K562 (cell line): ENCODE measurements around the gene FRMD4B. TPM values are rescaled to one million over a fixed set of nuclear protein-coding genes. Genes with fewer than 3 reads are reported as not detected.

Experiments used
- ATAC-seq: fragments of 200-7000 bp; cut with Tn5 transposase; 3 replicates; pipeline ENCODE4 v1.9.1; 2020; ENCODE audit warnings: moderate library complexity
- BruUV-seq: library from RNA; stranded (reverse); fragments of 400-500 nt; replicated peaks from 2 replicates; lab custom pipeline; 2021; lab: Mats Ljungman, UMichigan
- CTCF ChIA-PET: fragments of 300-600 bp; formaldehyde crosslinking; extraction: SDS; loops from one replicate; lab custom pipeline; 2021; ENCODE audit warnings: low intra/inter-chr PET ratio; lab: Yijun Ruan, JAX
- POLR2A ChIA-PET: fragments of 300-600, 350-650 bp; sonication (Branson Sonifier 250); formaldehyde crosslinking; extraction: SDS; loops from one replicate; lab custom pipeline; 2021; ENCODE audit warnings: antibody characterized with exemption, inconsistent platforms; lab: Yijun Ruan, JAX
- DNase-seq, 4 experiments: peaks; one replicate each; pipeline versions ENCODE4 v3.0.0 to v3.0.0-alpha.2; 2011 to 2018; ENCODE audit warnings: low spot score in 3 of 4, mixed read lengths in 3 of 4; ENCODE audit errors: extremely low read depth in 1 of 4
- FAIRE-seq: peaks from 2 replicates; lab custom pipeline; 2011; peaks lifted over from hg19 to GRCh38; lab: Jason Lieb, UNC
- H2AFZ ChIP-seq: 2 replicates; pipeline ENCODE4 v1.6.0; 2011; ENCODE audit warnings: low read depth, low read length, control low read depth, inconsistent platforms
- H3K27ac ChIP-seq: fragments of 200-600 bp; 3 replicates; pipeline ENCODE4 v1.8.0; 2011; ENCODE audit warnings: low read depth, mild to moderate bottlenecking, control low read depth, inconsistent platforms, low read length, moderate library complexity, mixed read lengths; ENCODE audit errors: extremely low read depth
- H3K27me3 ChIP-seq, 2 experiments: fragments of 300-600 bp in 1 of 2; 2 replicates in 1 of 2; 3 replicates in 1 of 2; pipeline versions ENCODE4 v1.6.0 to v1.8.0; 2011; ENCODE audit warnings: inconsistent platforms in 2 of 2, low read length in 2 of 2, mild to moderate bottlenecking in 1 of 2, mixed read lengths in 1 of 2, moderate library complexity in 1 of 2; ENCODE audit not compliant: control insufficient read depth in 2 of 2, insufficient read depth in 2 of 2
- H3K36me3 ChIP-seq: fragments of 300-600 bp; 3 replicates; pipeline ENCODE4 v1.8.0; 2011; ENCODE audit warnings: mild to moderate bottlenecking, low read length, inconsistent platforms; ENCODE audit not compliant: control insufficient read depth, insufficient read depth
- H3K4me1 ChIP-seq, 2 experiments: fragments of 200-600 bp in 1 of 2; replicated peaks in 1 of 2; 2 replicates in 1 of 2; 3 replicates in 1 of 2; pipeline versions ENCODE4 v1.5.1 to v1.8.0; 2011; ENCODE audit warnings: inconsistent platforms in 2 of 2, low read length in 2 of 2, mild to moderate bottlenecking in 1 of 2, mixed read lengths in 1 of 2, moderate library complexity in 1 of 2; ENCODE audit not compliant: control insufficient read depth in 2 of 2, insufficient read depth in 2 of 2
- H3K4me2 ChIP-seq: 2 replicates; pipeline ENCODE4 v1.6.1; 2011; ENCODE audit warnings: low read length, control low read depth, inconsistent platforms, mixed read lengths; ENCODE audit not compliant: insufficient read depth
- H3K4me3 ChIP-seq: fragments of 200-600 bp; sonication (generic), shearing (Covaris generic); 2 replicates; pipeline ENCODE4 v1.5.1; 2016; ENCODE audit warnings: control low read depth, inconsistent platforms
- H3K79me2 ChIP-seq: fragments of 200-600 bp; 3 replicates; pipeline ENCODE4 v1.8.0; 2011; ENCODE audit warnings: low read length, inconsistent platforms; ENCODE audit not compliant: control insufficient read depth, insufficient read depth
- H3K9ac ChIP-seq, 2 experiments: 2 replicates each; pipeline versions ENCODE4 v1.6.0 to v1.6.1; 2011; ENCODE audit warnings: low read depth in 2 of 2, low read length in 2 of 2, control low read depth in 1 of 2, inconsistent platforms in 1 of 2, mild to moderate bottlenecking in 1 of 2, mixed read lengths in 1 of 2; ENCODE audit not compliant: insufficient read depth in 1 of 2
- H3K9me1 ChIP-seq: one replicate; pipeline ENCODE4 v1.6.0; 2011; ENCODE audit warnings: inconsistent platforms, mild to moderate bottlenecking, low read length, moderate library complexity; ENCODE audit not compliant: control insufficient read depth, insufficient read depth
- H3K9me3 ChIP-seq: replicated peaks from 2 replicates; pipeline ENCODE4 v1.5.1; 2011; ENCODE audit warnings: low read depth, low read length, inconsistent platforms; ENCODE audit not compliant: control insufficient read depth, insufficient read depth
- H4K20me1 ChIP-seq: replicated peaks from 2 replicates; pipeline ENCODE4 v1.6.1; 2011; ENCODE audit warnings: low read length, inconsistent platforms, mixed read lengths; ENCODE audit not compliant: control insufficient read depth, insufficient read depth
- CREM ChIP-seq: IDR thresholded peaks from 2 replicates; pipeline ENCODE4 v1.6.1; 2014; ENCODE audit warnings: antibody characterized with exemption, low read depth
- FOXJ2 ChIP-seq: fragments of 200-800 bp; sonication (Bioruptor generic); IDR thresholded peaks from 2 replicates; pipeline ENCODE4 v1.6.1; 2016; ENCODE audit warnings: missing genetic modification characterization, missing compliant biosample characterization
- MCM3 ChIP-seq: fragments of 450-650 bp; IDR thresholded peaks from 2 replicates; pipeline ENCODE4 v1.6.1; 2016
- MEIS2 ChIP-seq: fragments of 450-650 bp; IDR thresholded peaks from 2 replicates; pipeline ENCODE4 v1.6.1; 2014; ENCODE audit warnings: mild to moderate bottlenecking; ENCODE audit not compliant: partially characterized antibody
- MYNN ChIP-seq, 2 experiments: sonication (generic); formaldehyde crosslinking in 1 of 2; IDR thresholded peaks; 2 replicates each; pipeline versions ENCODE4 v1.5.0 to v1.6.1; 2016 to 2020; ENCODE audit warnings: antibody characterized with exemption in 1 of 2, missing genetic modification reagents in 1 of 2
- NCOA4 ChIP-seq: fragments of 450-650 bp; IDR thresholded peaks from 2 replicates; pipeline ENCODE4 v1.6.1; 2018; ENCODE audit warnings: mild to moderate bottlenecking; ENCODE audit not compliant: partially characterized antibody
- POLR2B ChIP-seq: fragments of 450-650 bp; IDR thresholded peaks from 2 replicates; pipeline ENCODE4 v1.6.1; 2018; ENCODE audit warnings: low read depth; ENCODE audit not compliant: partially characterized antibody
- RFX1 ChIP-seq: fragments of 450-650 bp; IDR thresholded peaks from 2 replicates; pipeline ENCODE4 v1.6.1; 2016; ENCODE audit warnings: mild to moderate bottlenecking, moderate library complexity
- SREBF1 ChIP-seq: fragments of 150-350 bp; IDR thresholded peaks from 2 replicates; pipeline ENCODE4 v1.6.1; 2014; ENCODE audit warnings: antibody characterized with exemption, low read depth, low read length, borderline replicate concordance
- SRSF1 ChIP-seq: fragments of 200-400 bp; formaldehyde crosslinking; IDR thresholded peaks from 2 replicates; pipeline ENCODE4 v1.6.1; 2017; ENCODE audit warnings: mild to moderate bottlenecking, low read depth, low read length, moderate library complexity
- ZNF146 ChIP-seq: IDR thresholded peaks from one replicate; pipeline ENCODE4 v1.6.1; 2018; ENCODE audit warnings: missing compliant biosample characterization; ENCODE audit not compliant: unreplicated experiment
- in situ Hi-C: fragments of 300-500 bp; cut with MboI; formaldehyde crosslinking; loops from 4 replicates; pipeline ENCODE4 v1.15.0; 2018; ENCODE audit warnings: inconsistent platforms, mixed read lengths
- intact Hi-C: fragments of 100-400 bp; cut with micrococcal nuclease; formaldehyde crosslinking; loops from 2 replicates; pipeline ENCODE4 v1.14.2; 2022
- polyA plus RNA-seq, 8 experiments: library from polyadenylated mRNA; depleted of rRNA in 4 of 8; stranded (reverse) in 5 of 8; unstranded in 3 of 8; fragments of >200 nt; fragmentation: Nextera tagmentation in 2 of 8; fragmentation: Illumina TruSeq in 1 of 8; extraction: Ambion mirVana in 2 of 8; extraction: Trizol in 1 of 8; gene quantifications; 2 replicates each; pipeline versions ENCODE4 v1.2.1 to v1.2.3, GENCODE V29; 2011 to 2014; ENCODE audit warnings: inconsistent platforms in 1 of 8, missing spikeins in 1 of 8
- total RNA-seq, 7 experiments: library from RNA; depleted of rRNA in 6 of 7; stranded (reverse); fragments of >200 nt in 6 of 7; fragmentation: Illumina TruSeq in 2 of 7; extraction: Trizol in 2 of 7; gene quantifications; 2 replicates each; pipeline versions ENCODE4 v1.2.1 to v1.2.3, GENCODE V29; 2011 to 2021; ENCODE audit warnings: low replicate concordance in 1 of 7
- TF ChIP-seq, protein P1 (sequence below): sonication (generic); formaldehyde crosslinking; IDR thresholded peaks from 2 replicates; pipeline ENCODE4 v1.8.1; 2023; ENCODE audit warnings: mild to moderate bottlenecking, missing genetic modification reagents
- TF ChIP-seq, protein P2 (sequence below), 2 experiments: IDR thresholded peaks in 1 of 2; conservative IDR thresholded peaks in 1 of 2; 2 replicates each; pipeline ENCODE4 v1.6.1; 2016; ENCODE audit warnings: low read depth in 2 of 2, mild to moderate bottlenecking in 1 of 2, missing compliant biosample characterization in 1 of 2, missing genetic modification characterization in 1 of 2, moderate library complexity in 1 of 2
- TF ChIP-seq, protein P3 (sequence below): fragments of 450-650 bp; IDR thresholded peaks from 2 replicates; pipeline ENCODE4 v1.6.1; 2016

FRMD4B gene
- total and polyA plus RNA-seq, 9 of the 15 experiments (the other 6 are each of a cell fraction or from before 2014, with no cell fraction given) = 0.03 to 0.09 (median 0.04) TPM; not detected in 3

DNA sequence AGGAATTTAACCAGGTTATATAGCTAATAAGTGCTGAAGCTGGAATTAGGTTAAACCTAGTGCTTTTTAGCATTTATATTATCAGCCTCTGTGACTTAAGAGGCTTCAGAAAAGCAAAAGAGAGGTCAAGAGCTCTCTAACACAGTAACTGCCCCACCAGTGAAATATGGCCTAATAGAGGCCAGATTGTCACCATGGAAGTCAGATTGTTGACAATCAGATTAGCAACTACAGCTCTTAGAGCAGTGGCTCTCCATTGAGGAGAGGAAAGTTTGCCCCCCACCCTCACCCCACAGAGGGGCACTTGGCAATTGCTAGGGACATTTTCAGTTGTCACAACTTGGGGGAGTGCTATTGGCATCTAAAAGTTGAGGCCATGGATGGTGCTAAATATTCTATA lies 240.2 kb downstream of the FRMD4B start:
- Histone ChIP-seq H2AFZ (no peak overlapping the region), H3K36me3 (no peaks in the 10 kb centered on the region), H3K4me1 (peaks cover 0 to 27% of the 10 kb centered on the region in 2 experiments; a peak in 2 of 5 replicates), H4K20me1 (no peaks in the 10 kb centered on the region), H3K27me3 (no peaks in the 10 kb centered on the region), H3K9me1 (no peaks in the 10 kb centered on the region), H3K79me2 (no peaks in the 10 kb centered on the region), H3K9me3 (no peaks in the 10 kb centered on the region), H3K27ac (no peak overlapping the region), H3K4me2 (no peak overlapping the region), H3K4me3 (no peak overlapping the region), H3K9ac (no peak overlapping the region)
- FAIRE-seq (no peak), DNase-seq (no peak), ATAC-seq (no peak)
- BruUV-seq = no TSS peak
- ChIA-PET POLR2A (interaction anchor here (1.1 kb wide), 1 partner anchor 9 kb away, joined by 5 read pairs; no protein-coding TSS in a partner anchor), CTCF (no interaction called here)
- TF ChIP-seq SRSF1 (no peak), SREBF1 (no peak), NCOA4 (no peak), RFX1 (peak; percentile 31), POLR2B (no peak), MYNN (IDR thresholded peaks at IDR 0.05) (no peak), MYNN (CRISPR knock-in tag; IDR thresholded peaks at IDR 0.05) (no peak), ZNF146 (CRISPR knock-in tag) (no peak), FOXJ2 (tag) (peak; percentile 78), MEIS2 (peak; percentile 77), CREM (no peak), MCM3 (no peak)
- TF ChIP-seq, protein P1, sequence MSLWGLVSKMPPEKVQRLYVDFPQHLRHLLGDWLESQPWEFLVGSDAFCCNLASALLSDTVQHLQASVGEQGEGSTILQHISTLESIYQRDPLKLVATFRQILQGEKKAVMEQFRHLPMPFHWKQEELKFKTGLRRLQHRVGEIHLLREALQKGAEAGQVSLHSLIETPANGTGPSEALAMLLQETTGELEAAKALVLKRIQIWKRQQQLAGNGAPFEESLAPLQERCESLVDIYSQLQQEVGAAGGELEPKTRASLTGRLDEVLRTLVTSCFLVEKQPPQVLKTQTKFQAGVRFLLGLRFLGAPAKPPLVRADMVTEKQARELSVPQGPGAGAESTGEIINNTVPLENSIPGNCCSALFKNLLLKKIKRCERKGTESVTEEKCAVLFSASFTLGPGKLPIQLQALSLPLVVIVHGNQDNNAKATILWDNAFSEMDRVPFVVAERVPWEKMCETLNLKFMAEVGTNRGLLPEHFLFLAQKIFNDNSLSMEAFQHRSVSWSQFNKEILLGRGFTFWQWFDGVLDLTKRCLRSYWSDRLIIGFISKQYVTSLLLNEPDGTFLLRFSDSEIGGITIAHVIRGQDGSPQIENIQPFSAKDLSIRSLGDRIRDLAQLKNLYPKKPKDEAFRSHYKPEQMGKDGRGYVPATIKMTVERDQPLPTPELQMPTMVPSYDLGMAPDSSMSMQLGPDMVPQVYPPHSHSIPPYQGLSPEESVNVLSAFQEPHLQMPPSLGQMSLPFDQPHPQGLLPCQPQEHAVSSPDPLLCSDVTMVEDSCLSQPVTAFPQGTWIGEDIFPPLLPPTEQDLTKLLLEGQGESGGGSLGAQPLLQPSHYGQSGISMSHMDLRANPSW (CRISPR knock-in tag) = no peak
- TF ChIP-seq, protein P2, sequence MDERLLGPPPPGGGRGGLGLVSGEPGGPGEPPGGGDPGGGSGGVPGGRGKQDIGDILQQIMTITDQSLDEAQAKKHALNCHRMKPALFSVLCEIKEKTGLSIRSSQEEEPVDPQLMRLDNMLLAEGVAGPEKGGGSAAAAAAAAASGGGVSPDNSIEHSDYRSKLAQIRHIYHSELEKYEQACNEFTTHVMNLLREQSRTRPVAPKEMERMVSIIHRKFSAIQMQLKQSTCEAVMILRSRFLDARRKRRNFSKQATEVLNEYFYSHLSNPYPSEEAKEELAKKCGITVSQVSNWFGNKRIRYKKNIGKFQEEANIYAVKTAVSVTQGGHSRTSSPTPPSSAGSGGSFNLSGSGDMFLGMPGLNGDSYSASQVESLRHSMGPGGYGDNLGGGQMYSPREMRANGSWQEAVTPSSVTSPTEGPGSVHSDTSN (CRISPR knock-in tag; IDR thresholded peaks at IDR 0.05; ENCODE audit: low read depth) = no peak
- TF ChIP-seq, protein P2 (tag; conservative IDR thresholded peaks at IDR 0.05; ENCODE audit: low read depth) = peak; percentile 45; the same call in 1 of the 2 replicates
- TF ChIP-seq, protein P3, sequence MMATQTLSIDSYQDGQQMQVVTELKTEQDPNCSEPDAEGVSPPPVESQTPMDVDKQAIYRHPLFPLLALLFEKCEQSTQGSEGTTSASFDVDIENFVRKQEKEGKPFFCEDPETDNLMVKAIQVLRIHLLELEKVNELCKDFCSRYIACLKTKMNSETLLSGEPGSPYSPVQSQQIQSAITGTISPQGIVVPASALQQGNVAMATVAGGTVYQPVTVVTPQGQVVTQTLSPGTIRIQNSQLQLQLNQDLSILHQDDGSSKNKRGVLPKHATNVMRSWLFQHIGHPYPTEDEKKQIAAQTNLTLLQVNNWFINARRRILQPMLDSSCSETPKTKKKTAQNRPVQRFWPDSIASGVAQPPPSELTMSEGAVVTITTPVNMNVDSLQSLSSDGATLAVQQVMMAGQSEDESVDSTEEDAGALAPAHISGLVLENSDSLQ = peak; percentile 60
- intact Hi-C loops = no loop called here
- in situ Hi-C loops = no loop called here
